CD1c-positive myeloid dendritic cell (primary cell): ENCODE results near the gene MGMT.

ENCODE experiments used
- DNase-seq: peaks from one replicate; pipeline ENCODE4 v3.0.0-alpha.2; 2016; ENCODE audit errors: extremely low spot score

MGMT gene

DNA sequence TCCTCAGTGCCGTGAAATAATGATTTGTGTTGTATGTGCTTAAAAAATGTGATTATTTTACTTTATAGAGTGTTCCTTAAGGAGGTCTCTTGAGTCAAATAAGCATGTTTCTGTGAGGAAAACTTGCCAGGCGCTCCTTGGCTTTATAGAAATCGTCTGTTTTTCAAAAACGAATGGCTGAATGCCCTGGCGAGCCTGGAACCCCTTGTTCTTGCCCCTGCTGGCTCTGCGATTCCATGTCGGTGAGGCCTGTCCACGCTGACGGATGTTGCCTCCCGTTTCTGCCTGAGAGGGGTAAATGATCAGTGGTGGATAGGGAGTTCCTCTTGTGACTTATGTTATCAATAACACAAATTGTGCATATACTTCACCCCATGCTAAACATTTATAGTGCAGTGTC lies 75.5 kb downstream of the MGMT start:
- no peak for DNase-seq

DNA sequence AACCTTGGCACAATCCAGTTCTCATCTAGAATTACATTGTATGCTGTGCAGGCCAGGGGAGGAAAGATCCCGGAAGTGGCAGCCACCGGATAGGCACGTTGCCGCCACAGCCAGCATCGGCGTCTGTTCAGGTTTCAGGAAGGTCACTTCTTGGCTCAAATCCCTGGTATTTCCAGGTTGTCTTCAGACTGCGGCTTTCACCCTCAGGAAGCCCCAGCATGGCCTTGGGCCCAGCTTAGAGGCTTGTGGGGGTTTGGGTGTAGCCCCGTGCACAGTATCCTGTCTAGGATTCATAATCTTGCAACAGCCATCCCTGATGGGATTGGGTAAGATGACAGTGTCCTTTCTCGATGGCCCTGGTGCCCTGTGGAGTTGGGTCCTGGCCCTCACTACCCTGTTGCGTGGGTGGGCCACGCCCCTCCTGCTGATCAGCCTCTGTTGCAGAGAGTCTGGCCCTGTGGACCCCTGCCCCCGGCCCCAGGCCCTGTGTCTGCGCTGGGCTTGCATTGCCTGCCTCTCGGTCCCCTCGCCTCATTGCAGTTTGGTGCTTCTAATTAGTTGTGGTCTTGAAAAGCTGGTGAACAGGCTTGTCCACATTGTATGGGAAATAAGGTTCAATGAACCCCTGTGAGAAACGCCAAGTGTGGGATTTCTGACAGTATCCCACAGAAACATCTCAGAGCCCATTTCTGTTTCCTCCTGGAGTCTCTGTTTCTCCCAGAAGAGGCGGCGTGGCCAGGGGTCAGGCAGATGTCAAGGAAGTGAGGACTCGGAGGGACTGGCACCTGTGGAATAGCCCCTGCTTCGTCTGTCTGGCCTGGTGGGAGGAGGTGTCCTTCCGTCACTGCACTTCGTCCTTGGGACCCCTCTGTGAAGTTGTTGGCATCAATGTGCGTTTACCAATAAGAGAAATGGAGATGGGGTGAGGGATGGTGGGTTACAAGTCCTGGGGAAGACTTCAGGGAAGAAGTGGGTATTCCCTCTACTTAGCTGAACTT lies 77.5 kb downstream of the MGMT start:
- DNase-seq = no peak

GRCh38 chr10:129545261-129545660 lies 78.2 kb downstream of the MGMT start:
- no peak for DNase-seq

GRCh38 chr10:129546106-129546505 lies 79.1 kb downstream of the MGMT start:
- no peak for DNase-seq

DNA sequence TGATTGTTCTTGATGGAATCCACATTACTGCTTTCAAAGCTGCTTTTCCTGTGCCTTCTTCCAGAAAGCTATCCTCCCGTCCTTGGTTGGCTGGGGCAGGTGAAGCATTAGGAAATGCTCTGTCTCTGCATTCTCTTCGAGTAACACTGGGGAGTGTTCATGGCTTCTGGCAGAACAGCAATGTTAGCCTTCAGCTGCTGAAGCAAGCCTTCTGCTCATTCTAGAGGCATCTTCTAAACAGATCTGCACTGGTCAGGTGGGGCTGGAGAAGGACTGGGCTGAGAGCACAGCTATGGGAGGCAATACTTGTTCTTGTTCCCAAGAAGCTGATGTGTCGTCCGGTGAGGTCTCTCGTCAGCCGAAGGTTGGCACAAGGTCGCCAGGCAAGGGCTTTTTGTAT lies 80.6 kb downstream of the MGMT start:
- DNase-seq = no peak

DNA sequence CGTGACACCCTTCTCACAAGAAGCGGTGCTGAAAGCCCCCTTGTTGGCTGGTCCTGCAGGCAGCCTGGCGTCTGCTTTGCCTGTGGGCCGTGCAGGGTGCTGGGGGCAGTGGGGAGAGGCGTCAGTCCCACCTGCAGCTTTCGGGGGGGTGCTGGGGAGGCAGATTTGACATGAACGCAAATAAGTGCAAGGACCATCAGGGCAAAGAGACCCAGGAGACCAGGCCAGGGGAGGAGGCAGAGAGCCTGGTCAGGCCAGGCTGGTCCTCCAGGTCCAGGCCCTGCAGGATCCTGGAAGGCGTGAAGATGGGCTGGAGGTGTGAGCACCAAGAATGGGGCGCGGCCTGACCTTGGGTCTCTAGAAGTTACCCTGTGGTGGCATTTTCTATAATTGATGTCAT lies 81.6 kb downstream of the MGMT start:
- DNase-seq = no peak

DNA sequence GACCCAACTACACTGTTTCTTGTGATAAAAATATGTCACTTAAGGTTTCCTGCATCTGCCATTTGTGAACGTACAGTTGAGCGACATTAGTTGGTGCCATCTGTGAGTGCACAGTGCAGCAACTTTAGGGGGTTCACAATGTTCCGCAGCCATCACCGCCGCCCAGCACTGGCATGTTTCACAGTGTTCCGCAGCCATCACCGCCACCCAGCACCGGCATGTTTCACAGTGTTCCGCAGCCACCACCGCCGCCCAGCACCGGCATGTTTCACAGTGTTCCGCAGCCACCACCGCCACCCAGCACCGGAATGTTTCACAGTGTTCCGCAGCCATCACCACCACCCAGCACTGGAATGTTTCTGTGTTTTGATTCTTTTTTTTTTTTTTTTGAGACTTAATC lies 83.0 kb downstream of the MGMT start:
- no peak for DNase-seq

DNA sequence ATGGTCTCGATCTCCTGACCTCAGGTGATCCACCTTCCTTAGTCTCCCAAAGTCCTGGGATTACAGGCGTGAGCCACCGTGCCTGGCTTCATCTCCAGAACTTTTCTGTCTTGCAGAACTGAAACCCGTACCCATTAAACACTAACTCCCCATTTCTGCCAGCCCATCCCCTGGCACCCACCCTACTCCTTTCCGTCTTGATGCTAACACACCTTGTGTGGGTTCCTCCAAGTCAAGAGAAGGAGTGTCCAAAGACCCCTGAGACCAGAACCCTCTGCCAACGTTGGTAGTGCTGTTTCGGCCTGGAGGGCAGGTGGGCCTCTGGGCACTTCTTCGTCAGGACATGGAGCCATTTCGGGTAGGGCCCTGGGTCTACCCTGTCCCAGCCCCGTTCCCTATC lies 83.6 kb downstream of the MGMT start:
- DNase-seq = no peak

- DNase-seq = no peak
These were observed 85.1 kb downstream of the MGMT start for GRCh38 chr10:129552119-129552518.

GRCh38 chr10:129553928-129554327 lies 86.9 kb downstream of the MGMT start:
- no peak for DNase-seq

DNA sequence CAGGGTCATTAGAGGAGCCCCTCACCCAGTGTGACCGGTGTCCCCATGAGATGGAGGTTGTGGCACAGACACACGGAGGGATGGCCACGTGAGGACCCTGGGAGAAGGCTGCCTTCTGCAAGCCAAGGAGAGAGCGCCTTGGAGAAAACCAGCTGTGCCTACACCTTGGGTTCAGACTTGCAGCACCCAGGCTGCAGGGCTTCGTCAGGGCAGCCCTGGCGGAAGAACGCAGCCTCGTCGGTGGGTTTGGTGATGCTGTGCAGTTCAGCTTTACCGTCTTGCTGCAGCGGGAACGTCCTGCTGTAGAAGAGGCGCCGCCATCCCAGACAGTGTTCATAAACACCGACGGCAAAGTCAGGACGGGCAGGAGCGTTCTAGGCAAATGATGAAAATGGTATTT lies 89.3 kb downstream of the MGMT start:
- no peak for DNase-seq

GRCh38 chr10:129560361-129560760 lies 93.3 kb downstream of the MGMT start:
- DNase-seq = no peak

GRCh38 chr10:129562487-129562886 lies 95.4 kb downstream of the MGMT start:
- DNase-seq = no peak

- DNase-seq = no peak
These were observed 97.9 kb downstream of the MGMT start for GRCh38 chr10:129564923-129565322.

- no peak for DNase-seq
These were observed 101.7 kb downstream of the MGMT start for GRCh38 chr10:129568583-129569344.

DNA sequence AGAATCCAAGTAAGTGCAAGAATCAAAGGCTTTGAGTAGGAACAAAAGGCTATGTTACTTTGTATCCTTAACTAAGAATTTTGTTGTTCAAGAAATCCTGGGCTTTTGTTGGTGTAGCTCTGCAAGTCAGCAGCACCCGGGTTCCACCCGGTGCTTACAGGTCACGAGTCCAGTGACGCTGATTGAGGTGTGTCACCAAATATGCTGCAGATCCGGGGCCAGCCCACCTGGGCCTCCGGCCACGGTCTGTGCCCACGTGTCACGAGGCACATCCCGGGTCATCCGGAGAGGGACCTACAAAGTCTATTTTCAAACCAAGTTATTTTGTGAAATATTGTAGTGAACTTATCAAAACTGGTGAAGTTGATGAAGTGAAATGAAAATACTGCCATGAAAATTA lies 103.1 kb downstream of the MGMT start:
- DNase-seq = no peak

DNA sequence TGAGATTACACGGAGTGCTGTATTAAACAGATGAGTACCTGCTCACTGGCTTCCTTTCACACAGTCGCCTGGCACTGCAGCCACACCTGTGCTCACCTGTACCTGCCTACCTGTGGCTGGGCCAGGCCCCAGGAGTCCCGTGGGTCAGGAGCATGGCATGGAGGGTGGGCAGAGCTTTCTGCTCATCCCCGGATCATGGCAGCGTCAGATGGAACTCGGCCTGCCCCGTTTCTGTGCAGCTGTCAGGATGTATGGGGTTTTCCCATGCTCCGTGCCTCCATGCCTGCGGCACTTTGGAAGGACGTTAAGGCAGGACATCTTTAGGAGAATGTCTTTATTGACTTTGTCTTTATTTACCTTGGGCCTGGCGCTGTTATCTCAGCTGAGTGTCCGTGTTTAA lies 112.2 kb downstream of the MGMT start:
- no peak for DNase-seq

GRCh38 chr10:129580010-129580409 lies 113.0 kb downstream of the MGMT start:
- DNase-seq = no peak

GRCh38 chr10:129580901-129581300 lies 113.9 kb downstream of the MGMT start:
- DNase-seq = no peak

GRCh38 chr10:129581827-129582411 lies 114.9 kb downstream of the MGMT start:
- no peak for DNase-seq

DNA sequence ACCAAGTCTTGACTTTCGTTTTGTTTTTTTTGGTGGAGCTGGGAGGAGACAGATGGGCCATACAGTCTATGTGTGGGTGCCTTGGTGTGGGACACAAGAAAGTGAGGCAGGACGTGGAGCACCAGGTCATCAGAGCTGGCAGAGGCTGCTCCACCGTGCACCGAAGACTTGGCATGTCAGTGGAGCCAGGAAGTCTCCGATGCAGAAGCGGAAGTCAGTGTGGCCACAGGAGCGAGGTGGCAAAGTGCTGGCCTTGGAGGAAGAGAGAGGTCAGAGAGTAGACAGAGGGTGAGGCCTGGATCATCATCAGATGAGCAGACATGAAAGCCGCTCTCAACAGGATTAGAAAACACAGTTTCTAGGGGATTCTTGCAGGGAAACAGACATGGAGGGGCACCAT lies 116.8 kb downstream of the MGMT start:
- DNase-seq = no peak

DNA sequence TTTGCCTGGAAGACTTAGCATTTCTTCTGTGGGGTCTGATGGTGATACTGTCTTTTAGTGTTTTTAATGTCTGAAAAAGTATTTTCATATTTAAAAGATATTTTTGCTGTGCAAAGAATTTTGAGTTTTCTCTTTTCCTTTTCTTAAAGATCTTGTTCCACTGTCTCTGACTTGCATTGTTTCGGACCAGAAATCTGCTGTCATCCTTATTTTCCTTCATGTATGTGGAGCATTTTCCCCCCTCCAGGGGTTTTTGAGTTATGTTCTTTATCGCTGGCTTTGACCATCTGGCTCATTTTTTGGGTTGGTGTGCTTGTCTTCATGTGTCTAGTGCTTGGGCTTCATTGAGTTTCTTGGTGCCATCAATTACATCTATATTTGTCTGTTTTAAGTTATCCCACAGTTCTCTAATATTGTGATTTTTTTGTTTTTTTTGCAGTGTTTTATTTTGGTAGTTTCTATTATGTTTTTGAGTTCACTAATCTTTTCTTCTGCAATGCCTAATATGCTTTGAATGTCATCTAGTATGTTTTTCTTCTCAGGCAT lies 119.9 kb downstream of the MGMT start:
- DNase-seq = no peak
